Ovary (tissue), 3 donors: Measurements from ENCODE around the gene SNX10.

Experiments used
- POLR2A ChIP-seq: fragments of 450-650 bp; IDR thresholded peaks from one replicate; pipeline ENCODE4 v1.6.1; 2017; ENCODE audit warnings: antibody characterized with exemption, mild to moderate bottlenecking, moderate library complexity
- TF ChIP-seq, protein P1 (sequence below), 3 donors: fragments of 450-650 bp in 2 of 3; fragments of 200-600 bp in 1 of 3; IDR thresholded peaks; one replicate each; pipeline versions ENCODE4 v1.5.1 to v1.8.0; 2016 to 2022; ENCODE audit warnings: antibody characterized with exemption in 3 of 3, mild to moderate bottlenecking in 1 of 3
- donor health status: DM: no; HTN: no; CAD: no.

DNA sequence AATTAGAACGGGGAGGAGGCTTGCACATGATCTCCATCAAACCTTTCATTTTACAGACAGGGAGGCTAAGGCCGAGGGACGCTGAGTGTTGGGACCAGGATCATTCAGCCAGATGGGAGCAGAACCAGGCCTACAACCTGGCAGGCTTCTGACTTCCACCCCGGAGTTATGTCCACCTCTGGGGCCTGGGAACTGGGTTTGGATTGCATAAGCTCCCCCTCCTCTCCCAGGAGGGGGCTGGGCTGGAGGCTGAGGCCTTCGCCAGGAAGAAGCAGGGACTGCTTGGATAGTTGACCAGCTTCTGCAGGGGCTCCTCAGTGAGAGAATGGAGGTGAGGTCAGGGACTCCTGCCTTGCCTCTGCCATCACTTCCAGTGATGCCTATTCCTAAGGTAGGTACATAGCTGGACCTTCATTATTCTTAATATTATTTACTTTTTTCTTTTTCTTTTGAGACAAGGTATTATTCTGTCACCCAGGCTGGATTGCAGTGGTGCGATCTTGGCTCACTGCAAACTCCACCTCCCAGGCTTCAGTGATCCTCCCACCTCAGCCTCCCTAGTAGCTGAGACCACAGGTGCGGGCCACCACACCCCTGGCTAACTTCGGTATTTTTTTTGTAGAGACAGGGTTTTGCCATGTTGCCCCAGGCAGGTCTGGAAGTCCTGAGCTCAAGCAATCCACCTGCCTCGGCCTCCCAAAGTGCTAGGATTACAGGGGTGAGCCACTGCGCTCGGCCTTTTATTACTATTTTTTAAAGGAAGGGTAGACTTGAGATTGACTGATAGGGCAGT, 1.3 kb downstream of the SNX10 start:
- TF ChIP-seq POLR2A, result no peak
- TF ChIP-seq, protein P1, sequence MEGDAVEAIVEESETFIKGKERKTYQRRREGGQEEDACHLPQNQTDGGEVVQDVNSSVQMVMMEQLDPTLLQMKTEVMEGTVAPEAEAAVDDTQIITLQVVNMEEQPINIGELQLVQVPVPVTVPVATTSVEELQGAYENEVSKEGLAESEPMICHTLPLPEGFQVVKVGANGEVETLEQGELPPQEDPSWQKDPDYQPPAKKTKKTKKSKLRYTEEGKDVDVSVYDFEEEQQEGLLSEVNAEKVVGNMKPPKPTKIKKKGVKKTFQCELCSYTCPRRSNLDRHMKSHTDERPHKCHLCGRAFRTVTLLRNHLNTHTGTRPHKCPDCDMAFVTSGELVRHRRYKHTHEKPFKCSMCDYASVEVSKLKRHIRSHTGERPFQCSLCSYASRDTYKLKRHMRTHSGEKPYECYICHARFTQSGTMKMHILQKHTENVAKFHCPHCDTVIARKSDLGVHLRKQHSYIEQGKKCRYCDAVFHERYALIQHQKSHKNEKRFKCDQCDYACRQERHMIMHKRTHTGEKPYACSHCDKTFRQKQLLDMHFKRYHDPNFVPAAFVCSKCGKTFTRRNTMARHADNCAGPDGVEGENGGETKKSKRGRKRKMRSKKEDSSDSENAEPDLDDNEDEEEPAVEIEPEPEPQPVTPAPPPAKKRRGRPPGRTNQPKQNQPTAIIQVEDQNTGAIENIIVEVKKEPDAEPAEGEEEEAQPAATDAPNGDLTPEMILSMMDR (IDR thresholded peaks at IDR 0.05), result no peak
